Activated T-cell treated with anti-CD3 and anti-CD28 coated beads, Interleukin-2, amount 50 U/mL, for 4 hours (primary cell): Measurements from ENCODE around the gene COQ4. TPM values are rescaled to one million over a fixed set of nuclear protein-coding genes. Genes with fewer than 3 reads are reported as not detected.

ENCODE experiments used
- ATAC-seq, 2 donors: fragments of 200-7000 bp; cut with Tn5 transposase; one replicate each; pipeline ENCODE4 v1.10.0; 2021
- DNase-seq: peaks from one replicate; pipeline ENCODE4 v3.0.0-alpha.2; 2020
- H3K27me3 Mint-ChIP-seq: one replicate; pipeline ENCODE4 v1.8.0; 2021; ENCODE audit warnings: low read depth, mixed read lengths
- H3K36me3 Mint-ChIP-seq: one replicate; pipeline ENCODE4 v1.8.0; 2022; ENCODE audit warnings: mixed read lengths; ENCODE audit not compliant: insufficient read depth
- H3K4me1 Mint-ChIP-seq: one replicate; pipeline ENCODE4 v1.8.0; 2021; ENCODE audit warnings: low read depth, mixed read lengths
- H3K4me3 Mint-ChIP-seq: one replicate; pipeline ENCODE4 v1.8.0; 2021; ENCODE audit warnings: mild to moderate bottlenecking, moderate library complexity, mixed read lengths
- H3K9me3 Mint-ChIP-seq: one replicate; pipeline ENCODE4 v1.8.0; 2021; ENCODE audit warnings: mixed read lengths
- total RNA-seq, 3 donors: library from RNA; stranded (reverse); gene quantifications; one replicate each; pipeline ENCODE4 v1.2.1, GENCODE V29; 2021

COQ4 gene
- total RNA-seq, 3 donors from 2014 or later, result 60.7 to 63.9 (median 62.4) TPM

DNA sequence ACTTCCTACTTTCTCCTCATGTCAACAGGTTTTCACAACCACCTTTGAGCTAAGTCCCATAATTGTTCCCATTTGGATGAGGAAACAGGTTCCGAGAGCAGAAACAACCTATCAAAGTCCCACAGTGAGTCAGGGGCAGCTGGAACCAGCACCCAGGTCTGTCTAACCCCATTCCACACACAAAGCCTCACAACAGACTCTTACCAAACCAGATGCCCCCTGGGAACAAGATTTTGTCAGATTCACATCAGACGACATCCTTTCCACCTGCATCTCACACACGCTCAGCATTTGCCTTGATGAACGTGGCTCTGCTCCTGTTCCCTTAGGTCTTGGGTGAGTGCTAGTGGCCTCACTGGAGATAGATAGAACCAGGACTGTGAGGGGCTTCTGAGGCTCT, 29.5 kb upstream of the COQ4 start:
- Mint-ChIP-seq H3K36me3 (peaks cover 7% of the 10 kb centered on the region), H3K4me1 (no peaks in the 10 kb centered on the region), H3K27me3 (no peaks in the 10 kb centered on the region), H3K4me3 (no peak overlapping the region), H3K9me3 (no peaks in the 10 kb centered on the region)
- DNase-seq (no peak), ATAC-seq (no peak)

DNA sequence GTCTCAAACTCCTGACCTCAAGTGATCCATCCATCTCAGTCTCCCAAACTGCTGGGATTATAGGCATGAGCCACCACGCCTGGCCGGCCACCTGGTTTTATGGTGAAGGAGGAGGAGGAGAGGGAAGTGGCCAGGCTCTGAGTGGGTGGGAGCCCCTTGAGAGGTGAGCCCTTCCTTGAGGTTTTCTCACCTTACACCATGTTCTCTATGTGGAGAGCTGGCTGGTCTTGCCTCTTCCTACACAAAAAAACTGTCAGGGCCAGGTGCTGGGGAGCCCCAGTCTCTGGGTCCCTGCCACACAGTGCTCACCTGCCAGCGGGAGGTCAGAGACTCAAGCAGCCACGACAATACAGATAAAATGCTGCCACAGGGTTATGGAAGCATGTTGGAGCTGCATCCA, 28.5 kb upstream of the COQ4 start:
- ATAC-seq, result no peak
- Mint-ChIP-seq H3K4me1 (no peaks in the 10 kb centered on the region), H3K4me3 (no peak overlapping the region), H3K27me3 (no peaks in the 10 kb centered on the region), H3K36me3 (no peaks in the 10 kb centered on the region), H3K9me3 (no peaks in the 10 kb centered on the region)
- no peak for DNase-seq

DNA sequence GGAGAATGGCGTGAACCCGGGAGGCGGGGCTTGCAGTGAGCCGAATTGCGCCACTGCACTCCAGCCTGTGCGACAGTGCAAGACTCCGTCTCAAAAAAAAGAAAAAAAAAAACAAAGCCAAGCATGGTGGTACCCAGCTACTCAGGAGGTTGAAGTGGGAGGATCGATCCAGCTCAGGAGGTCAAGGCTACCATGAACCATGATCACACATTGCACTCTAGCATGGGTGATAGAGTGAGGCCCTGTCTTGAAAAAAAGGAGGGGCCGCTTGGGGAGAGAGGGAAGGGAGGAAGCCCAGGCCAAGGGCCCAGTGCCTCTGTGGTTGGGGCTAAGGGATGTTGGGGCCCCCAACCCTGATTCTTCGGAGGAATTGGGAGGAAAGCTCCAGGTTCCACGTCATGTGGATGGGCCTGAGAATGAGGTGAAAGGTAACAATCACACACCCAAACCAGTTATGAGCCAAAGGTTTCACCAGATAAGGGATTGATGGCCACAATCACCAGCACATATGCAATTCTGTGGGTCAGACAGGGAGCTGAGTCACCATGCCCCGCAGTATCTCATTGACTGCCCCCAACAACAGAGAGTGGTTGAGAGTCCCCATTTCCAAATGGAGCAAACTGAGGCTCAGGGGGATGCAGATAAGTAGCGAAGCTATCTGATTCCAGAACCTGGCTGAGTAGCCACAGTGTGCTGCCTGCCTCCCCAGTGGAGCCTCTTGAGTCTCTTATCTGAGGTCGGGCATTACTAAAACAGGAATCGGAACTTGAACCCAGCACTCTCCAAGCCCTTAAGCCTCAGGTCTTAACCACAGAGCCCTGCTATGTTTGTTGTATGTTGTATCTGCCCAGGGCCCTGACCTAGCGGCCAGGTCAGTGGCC, 26.1 kb upstream of the COQ4 start:
- Mint-ChIP-seq H3K27me3 (no peaks in the 10 kb centered on the region), H3K9me3 (no peaks in the 10 kb centered on the region)

GRCh38 chr9:128297221-128297773, 25.3 kb upstream of the COQ4 start:
- H3K9me3 Mint-ChIP-seq, result no peaks in the 10 kb centered on the region
- H3K36me3 Mint-ChIP-seq, result no peaks in the 10 kb centered on the region
- DNase-seq (no peak), ATAC-seq (no peak)
- no peak overlapping the region for H3K4me3 Mint-ChIP-seq
- no peaks in the 10 kb centered on the region for H3K27me3 Mint-ChIP-seq
- H3K4me1 Mint-ChIP-seq, result no peaks in the 10 kb centered on the region

More for the DNA sequence above, 26.1 kb upstream of the COQ4 start:
- DNase-seq (no peak), ATAC-seq (no peak)
- Mint-ChIP-seq H3K4me3 (no peak overlapping the region), H3K36me3 (no peaks in the 10 kb centered on the region), H3K4me1 (no peaks in the 10 kb centered on the region)

DNA sequence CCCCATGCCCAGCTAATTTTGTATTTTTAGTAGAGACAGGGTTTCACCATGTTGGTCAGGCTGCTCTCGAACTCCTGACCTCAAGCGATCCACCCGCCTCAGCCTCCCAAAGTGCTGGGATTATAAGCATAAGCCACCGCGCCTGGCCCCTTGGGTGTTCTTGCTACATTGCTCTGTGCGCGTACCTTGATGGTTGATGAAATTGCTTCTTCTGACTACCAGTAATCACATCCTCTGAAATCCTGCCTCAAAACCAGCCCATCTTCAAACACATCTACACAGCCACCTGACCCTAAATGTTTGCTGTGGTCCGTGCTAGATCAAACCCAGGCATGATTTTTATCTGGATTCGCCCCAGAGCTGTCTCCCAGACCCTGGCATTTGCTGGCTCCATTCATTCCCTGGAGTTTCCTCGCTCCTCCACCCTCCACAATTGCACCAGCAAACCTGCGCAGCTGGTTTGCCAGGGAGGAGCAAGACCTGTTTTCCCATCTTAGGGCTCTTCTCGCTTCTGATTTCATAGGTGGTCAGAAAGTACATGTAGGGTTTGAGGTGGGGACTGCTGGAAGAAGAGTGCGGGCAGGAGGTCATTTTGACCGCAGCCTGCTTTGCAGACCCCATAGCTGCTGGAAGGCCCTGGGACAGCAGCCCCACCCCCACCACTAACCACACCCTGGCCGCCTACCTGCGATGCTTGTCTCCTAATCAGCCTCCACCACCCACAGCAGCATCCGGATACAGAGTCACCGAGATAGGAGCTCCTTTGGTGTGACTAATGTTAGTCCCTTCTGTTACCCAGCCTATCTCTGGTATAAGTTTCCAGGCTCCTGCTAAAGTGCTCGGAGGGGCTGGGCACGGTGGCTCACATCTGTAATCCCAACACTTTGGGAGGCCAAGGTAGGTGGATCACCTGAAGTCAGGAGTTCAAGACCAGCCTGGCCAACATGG, 23.8 kb upstream of the COQ4 start:
- Mint-ChIP-seq H3K4me3 (no peak overlapping the region), H3K9me3 (no peaks in the 10 kb centered on the region), H3K36me3 (no peaks in the 10 kb centered on the region), H3K4me1 (no peaks in the 10 kb centered on the region), H3K27me3 (no peaks in the 10 kb centered on the region)
- DNase-seq (no peak), ATAC-seq (no peak)

DNA sequence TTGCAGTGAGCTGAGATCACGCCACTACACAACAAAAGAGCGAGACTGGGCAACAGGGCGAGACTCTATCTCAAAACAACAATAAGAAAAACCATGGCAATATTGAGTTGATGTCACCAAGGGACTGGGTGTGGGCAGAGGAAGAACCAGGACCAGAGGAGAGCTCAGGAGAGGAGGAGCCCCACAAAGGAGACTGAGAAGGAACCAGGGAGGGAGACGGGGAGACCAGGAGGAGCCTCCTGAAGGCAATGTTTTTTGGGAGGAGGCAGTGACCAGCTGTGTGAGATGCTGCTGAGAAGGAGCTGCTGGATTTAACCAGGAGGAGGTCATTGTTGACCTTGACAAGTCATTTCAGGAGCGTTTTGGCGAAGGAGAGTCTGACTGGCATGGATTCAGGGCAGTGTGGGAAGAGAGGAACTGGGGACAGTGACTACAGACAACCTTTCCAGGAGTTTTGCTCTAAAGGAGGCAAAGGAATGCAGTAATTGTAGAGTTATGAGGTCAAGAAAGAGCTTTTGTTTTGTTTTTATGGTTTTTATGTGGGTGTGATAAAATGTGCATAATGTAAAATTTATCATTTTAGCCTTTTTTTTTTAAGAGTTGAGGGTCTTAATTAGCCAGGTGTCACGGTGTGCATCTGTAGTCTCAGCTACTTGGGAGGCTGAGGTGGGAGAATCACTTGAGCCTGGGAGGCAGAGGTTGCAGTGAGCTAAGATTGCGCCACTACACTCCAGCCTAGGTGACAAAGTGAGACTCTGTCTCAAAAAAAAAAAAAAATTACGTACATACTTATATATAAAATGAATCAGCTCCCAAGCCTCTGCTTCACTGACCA, 18.3 kb upstream of the COQ4 start:
- H3K4me3 Mint-ChIP-seq, result no peak overlapping the region
- H3K27me3 Mint-ChIP-seq, result no peaks in the 10 kb centered on the region
- ATAC-seq, result no peak
- H3K36me3 Mint-ChIP-seq, result peaks cover 7% of the 10 kb centered on the region
- no peak for DNase-seq
- H3K9me3 Mint-ChIP-seq, result no peaks in the 10 kb centered on the region
- H3K4me1 Mint-ChIP-seq, result peaks cover 2% of the 10 kb centered on the region

- Mint-ChIP-seq H3K36me3 (peaks cover 7% of the 10 kb centered on the region), H3K9me3 (no peaks in the 10 kb centered on the region), H3K4me1 (peaks cover 2% of the 10 kb centered on the region), H3K27me3 (no peaks in the 10 kb centered on the region), H3K4me3 (no peak overlapping the region)
- DNase-seq (no peak), ATAC-seq (no peak)
Measured at GRCh38 chr9:128304971-128305288, 17.7 kb upstream of the COQ4 start.

DNA sequence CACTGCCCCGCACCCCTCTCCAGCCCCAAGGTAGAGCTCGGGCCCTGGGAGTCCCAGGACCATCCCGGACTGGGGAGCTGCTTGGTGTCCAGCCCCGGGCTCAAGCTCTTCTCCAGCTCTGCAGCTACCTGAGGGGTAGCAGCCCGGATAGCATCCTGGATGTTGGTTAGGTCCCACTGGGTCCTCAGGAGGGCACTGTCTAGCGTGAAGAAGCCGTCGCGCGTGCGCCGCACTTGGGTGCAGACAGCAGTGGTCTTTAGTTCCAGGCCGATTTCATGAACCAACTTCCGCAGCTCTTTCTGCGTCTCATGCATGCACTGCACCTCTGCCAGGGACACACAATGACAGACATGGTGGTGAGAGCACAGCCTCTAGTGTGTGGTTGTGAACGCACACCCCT, 13.1 kb upstream of the COQ4 start:
- H3K4me3 Mint-ChIP-seq, result no peak overlapping the region

GRCh38 chr9:128310461-128310860, 12.2 kb upstream of the COQ4 start:
- H3K27me3 Mint-ChIP-seq, result no peaks in the 10 kb centered on the region
- H3K36me3 Mint-ChIP-seq, result peaks cover 8% of the 10 kb centered on the region
- no peak for DNase-seq
- H3K9me3 Mint-ChIP-seq, result no peaks in the 10 kb centered on the region
- H3K4me1 Mint-ChIP-seq, result no peaks in the 10 kb centered on the region
- no peak overlapping the region for H3K4me3 Mint-ChIP-seq
- ATAC-seq, result no peak

More for the DNA sequence above, 13.1 kb upstream of the COQ4 start:
- H3K27me3 Mint-ChIP-seq, result no peaks in the 10 kb centered on the region
- ATAC-seq (no peak), DNase-seq (no peak)
- H3K36me3 Mint-ChIP-seq, result peaks cover 8% of the 10 kb centered on the region
- no peaks in the 10 kb centered on the region for H3K4me1 Mint-ChIP-seq
- H3K9me3 Mint-ChIP-seq, result no peaks in the 10 kb centered on the region

DNA sequence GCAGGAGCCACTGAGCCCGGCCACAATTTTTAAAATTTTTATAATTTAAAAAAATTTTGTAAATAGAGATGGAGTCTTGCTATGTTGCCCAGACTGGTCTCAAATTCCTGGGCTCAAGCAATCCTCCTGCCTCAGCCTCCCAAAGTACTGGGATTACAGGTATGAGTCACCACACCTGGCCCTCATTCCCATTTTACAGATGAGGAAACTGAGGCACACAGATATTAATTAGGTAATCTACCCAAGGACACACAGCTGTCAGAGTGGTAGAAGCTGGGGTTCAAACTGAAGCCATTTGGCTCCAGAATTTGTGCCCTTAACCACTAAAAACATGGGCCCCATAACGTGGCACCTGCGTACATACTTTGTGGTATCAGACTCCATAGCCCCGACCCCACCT, 7.9 kb upstream of the COQ4 start:
- Mint-ChIP-seq H3K36me3 (peaks cover 15% of the 10 kb centered on the region), H3K9me3 (no peaks in the 10 kb centered on the region), H3K27me3 (no peaks in the 10 kb centered on the region), H3K4me1 (no peaks in the 10 kb centered on the region), H3K4me3 (no peak overlapping the region)
- ATAC-seq (no peak), DNase-seq (no peak)

GRCh38 chr9:128316421-128316820, 6.2 kb upstream of the COQ4 start:
- ATAC-seq (no peak), DNase-seq (no peak)
- Mint-ChIP-seq H3K36me3 (peaks cover 12% of the 10 kb centered on the region), H3K4me3 (no peak overlapping the region), H3K9me3 (no peaks in the 10 kb centered on the region), H3K27me3 (no peaks in the 10 kb centered on the region), H3K4me1 (peaks cover under 1% of the 10 kb centered on the region)

DNA sequence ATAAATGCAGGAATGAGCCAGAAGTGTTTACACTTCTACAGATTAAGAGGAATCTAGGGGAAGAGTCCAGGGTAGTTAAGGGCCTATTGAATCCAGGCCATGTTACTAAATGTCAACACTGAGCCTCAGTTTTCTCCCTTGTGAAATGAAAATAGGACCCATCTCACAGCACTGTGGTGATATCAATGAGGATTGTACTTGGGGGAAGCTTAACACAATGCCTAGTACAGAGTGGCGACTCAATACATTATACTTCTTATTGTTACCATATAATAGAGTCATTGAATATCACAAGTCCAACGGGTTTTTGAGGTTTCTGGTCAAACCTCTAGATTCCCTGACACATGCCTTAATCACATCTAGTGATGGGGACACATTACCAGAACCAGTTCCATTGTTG, 5.0 kb upstream of the COQ4 start:
- H3K4me3 Mint-ChIP-seq, result no peak overlapping the region
- ATAC-seq, result no peak

GRCh38 chr9:128321343-128321742, 1.3 kb upstream of the COQ4 start:
- Mint-ChIP-seq H3K4me1 (peaks cover 16% of the 10 kb centered on the region), H3K9me3 (no peaks in the 10 kb centered on the region), H3K27me3 (no peaks in the 10 kb centered on the region), H3K36me3 (peaks cover 16% of the 10 kb centered on the region), H3K4me3 (peak overlapping the region; percentile 95)
- DNase-seq (no peak), ATAC-seq (no peak)

More for the DNA sequence above, 5.0 kb upstream of the COQ4 start:
- Mint-ChIP-seq H3K4me1 (peaks cover 2% of the 10 kb centered on the region), H3K36me3 (peaks cover 12% of the 10 kb centered on the region), H3K27me3 (no peaks in the 10 kb centered on the region), H3K9me3 (no peaks in the 10 kb centered on the region)
- DNase-seq, result no peak
